Panc1 (cell line): Measurements from ENCODE around the gene SPIRE1.

ENCODE experiments used
- POLR2AphosphoS5 ChIP-seq: IDR thresholded peaks from 2 replicates; pipeline ENCODE4 v1.6.1; 2012; ENCODE audit warnings: mild to moderate bottlenecking, low read depth, low read length, moderate library complexity
- SIN3A ChIP-seq: IDR thresholded peaks from 2 replicates; pipeline ENCODE4 v1.6.1; 2012; ENCODE audit warnings: low read depth, mild to moderate bottlenecking, low read length, moderate library complexity, borderline replicate concordance; ENCODE audit not compliant: insufficient read depth
- TF ChIP-seq, protein P1 (sequence below): fragments of 450-650 bp; IDR thresholded peaks from 2 replicates; pipeline ENCODE4 v1.5.1; 2017; ENCODE audit warnings: mild to moderate bottlenecking

DNA sequence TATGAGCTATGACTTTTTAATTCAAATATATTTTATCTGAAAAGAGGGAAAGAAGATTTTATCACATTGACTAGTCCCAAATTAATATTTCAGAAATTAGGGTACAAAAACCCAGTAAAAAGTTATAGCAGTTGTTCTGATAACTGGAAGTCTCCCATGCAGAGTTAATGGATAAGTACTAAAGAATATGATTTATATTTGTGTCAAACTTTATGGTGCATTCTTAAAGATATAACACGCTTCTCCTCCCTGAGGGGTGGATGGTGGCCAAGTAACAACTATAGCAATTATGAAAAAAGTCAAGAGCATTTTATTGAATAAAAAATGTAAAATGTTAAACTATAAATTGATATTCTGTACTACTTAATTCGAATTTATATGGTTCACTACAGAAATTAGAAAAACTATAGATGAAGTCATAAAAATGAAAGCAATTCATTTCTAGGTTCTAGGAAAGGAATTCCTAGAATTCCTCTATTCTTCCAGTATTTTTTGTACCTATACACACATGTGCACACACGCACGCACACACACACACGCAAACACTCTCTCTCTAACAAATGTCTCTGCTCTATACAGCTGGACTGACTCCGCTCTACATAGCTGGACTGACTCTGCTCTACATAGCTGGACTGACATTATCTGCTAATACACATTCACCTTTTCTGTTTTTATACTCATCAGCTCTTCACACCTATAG is 138.9 kb downstream of the SPIRE1 start:
- TF ChIP-seq, protein P1, sequence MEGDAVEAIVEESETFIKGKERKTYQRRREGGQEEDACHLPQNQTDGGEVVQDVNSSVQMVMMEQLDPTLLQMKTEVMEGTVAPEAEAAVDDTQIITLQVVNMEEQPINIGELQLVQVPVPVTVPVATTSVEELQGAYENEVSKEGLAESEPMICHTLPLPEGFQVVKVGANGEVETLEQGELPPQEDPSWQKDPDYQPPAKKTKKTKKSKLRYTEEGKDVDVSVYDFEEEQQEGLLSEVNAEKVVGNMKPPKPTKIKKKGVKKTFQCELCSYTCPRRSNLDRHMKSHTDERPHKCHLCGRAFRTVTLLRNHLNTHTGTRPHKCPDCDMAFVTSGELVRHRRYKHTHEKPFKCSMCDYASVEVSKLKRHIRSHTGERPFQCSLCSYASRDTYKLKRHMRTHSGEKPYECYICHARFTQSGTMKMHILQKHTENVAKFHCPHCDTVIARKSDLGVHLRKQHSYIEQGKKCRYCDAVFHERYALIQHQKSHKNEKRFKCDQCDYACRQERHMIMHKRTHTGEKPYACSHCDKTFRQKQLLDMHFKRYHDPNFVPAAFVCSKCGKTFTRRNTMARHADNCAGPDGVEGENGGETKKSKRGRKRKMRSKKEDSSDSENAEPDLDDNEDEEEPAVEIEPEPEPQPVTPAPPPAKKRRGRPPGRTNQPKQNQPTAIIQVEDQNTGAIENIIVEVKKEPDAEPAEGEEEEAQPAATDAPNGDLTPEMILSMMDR, result no peak
- no peak for TF ChIP-seq POLR2AphosphoS5
- no peak for TF ChIP-seq SIN3A
